IPS-18a (cell line): ENCODE data around the gene PRKRA.

Experiments
- H3K27ac ChIP-seq: one replicate; pipeline ENCODE4 v1.5.1; 2013; ENCODE audit warnings: low read length
- H3K27me3 ChIP-seq: one replicate; pipeline ENCODE4 v1.6.1; 2013; ENCODE audit warnings: mild to moderate bottlenecking, low read length; ENCODE audit not compliant: control insufficient read depth, insufficient read depth
- H3K36me3 ChIP-seq: one replicate; pipeline ENCODE4 v1.6.1; 2013; ENCODE audit warnings: low read depth, low read length; ENCODE audit not compliant: control insufficient read depth
- H3K4me1 ChIP-seq: one replicate; pipeline ENCODE4 v1.6.1; 2013; ENCODE audit warnings: low read depth, low read length; ENCODE audit not compliant: control insufficient read depth
- H3K4me3 ChIP-seq: one replicate; pipeline ENCODE4 v1.5.1; 2013; ENCODE audit warnings: low read length
- H3K9ac ChIP-seq: one replicate; pipeline ENCODE4 v1.6.1; 2013; ENCODE audit warnings: mild to moderate bottlenecking, low read length, moderate library complexity
- H3K9me3 ChIP-seq: one replicate; pipeline ENCODE4 v1.6.1; 2013; ENCODE audit warnings: low read depth, low read length; ENCODE audit not compliant: control insufficient read depth

Gene PRKRA

GRCh38 chr2:178412047-178412446, 38.9 kb downstream of the PRKRA start:
- Histone ChIP-seq H3K36me3 (no peaks in the 10 kb centered on the region), H3K9ac (no peak overlapping the region), H3K4me1 (no peaks in the 10 kb centered on the region), H3K9me3 (no peaks in the 10 kb centered on the region), H3K4me3 (no peak overlapping the region), H3K27ac (no peak overlapping the region), H3K27me3 (no peaks in the 10 kb centered on the region)

GRCh38 chr2:178409261-178409660, 41.7 kb downstream of the PRKRA start:
- no peak overlapping the region for H3K4me3 ChIP-seq
- H3K27me3 ChIP-seq: no peaks in the 10 kb centered on the region
- H3K27ac ChIP-seq: no peak overlapping the region
- no peaks in the 10 kb centered on the region for H3K9me3 ChIP-seq
- H3K36me3 ChIP-seq: no peaks in the 10 kb centered on the region
- H3K9ac ChIP-seq: no peak overlapping the region
- no peaks in the 10 kb centered on the region for H3K4me1 ChIP-seq

GRCh38 chr2:178404368-178404767, 46.6 kb downstream of the PRKRA start:
- no peaks in the 10 kb centered on the region for H3K4me1 ChIP-seq
- no peaks in the 10 kb centered on the region for H3K9me3 ChIP-seq
- H3K27ac ChIP-seq: no peak overlapping the region
- no peaks in the 10 kb centered on the region for H3K27me3 ChIP-seq
- no peak overlapping the region for H3K4me3 ChIP-seq
- no peaks in the 10 kb centered on the region for H3K36me3 ChIP-seq
- no peak overlapping the region for H3K9ac ChIP-seq

- Histone ChIP-seq H3K27me3 (no peaks in the 10 kb centered on the region), H3K9ac (no peak overlapping the region), H3K36me3 (no peaks in the 10 kb centered on the region), H3K4me1 (no peaks in the 10 kb centered on the region), H3K4me3 (no peak overlapping the region), H3K27ac (no peak overlapping the region), H3K9me3 (no peaks in the 10 kb centered on the region)
These were observed 47.2 kb downstream of the PRKRA start for GRCh38 chr2:178403671-178404306.

- H3K27me3 ChIP-seq: no peaks in the 10 kb centered on the region
- H3K9me3 ChIP-seq: no peaks in the 10 kb centered on the region
- no peaks in the 10 kb centered on the region for H3K4me1 ChIP-seq
- H3K36me3 ChIP-seq: no peaks in the 10 kb centered on the region
- no peak overlapping the region for H3K27ac ChIP-seq
- H3K4me3 ChIP-seq: no peak overlapping the region
- no peak overlapping the region for H3K9ac ChIP-seq
These were observed 49.0 kb downstream of the PRKRA start for GRCh38 chr2:178401994-178402437.

DNA sequence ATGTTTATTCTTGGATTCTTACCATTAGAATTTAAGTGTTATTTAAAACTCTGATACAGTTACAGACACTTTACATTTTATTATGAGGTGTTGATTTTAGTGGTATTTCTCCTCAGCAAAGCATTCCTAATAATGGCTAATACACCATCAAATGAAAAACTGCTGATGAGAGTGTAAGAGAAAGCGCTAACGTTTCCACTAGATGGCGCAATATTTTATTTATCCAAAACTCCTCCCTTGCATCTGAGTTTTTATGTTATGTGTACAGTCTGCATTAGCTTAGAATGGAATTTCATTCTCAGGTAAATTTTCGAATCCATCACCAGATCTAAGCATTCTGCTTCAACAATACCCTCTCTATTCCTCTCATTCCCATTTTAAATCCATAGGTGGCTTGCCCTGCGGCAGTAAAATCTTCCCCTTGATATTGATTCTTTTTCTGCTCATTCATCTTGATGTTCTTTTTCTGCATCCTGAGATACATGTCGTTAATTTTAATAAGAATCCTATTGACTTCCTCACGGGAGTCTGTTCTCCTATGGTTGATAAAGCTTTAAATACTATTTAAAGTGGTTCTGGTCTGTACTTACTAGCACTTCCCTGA, 53.9 kb downstream of the PRKRA start:
- Histone ChIP-seq H3K9ac (no peak overlapping the region), H3K4me1 (no peaks in the 10 kb centered on the region), H3K27ac (no peak overlapping the region), H3K9me3 (no peaks in the 10 kb centered on the region), H3K4me3 (no peak overlapping the region), H3K36me3 (no peaks in the 10 kb centered on the region), H3K27me3 (no peaks in the 10 kb centered on the region)

DNA sequence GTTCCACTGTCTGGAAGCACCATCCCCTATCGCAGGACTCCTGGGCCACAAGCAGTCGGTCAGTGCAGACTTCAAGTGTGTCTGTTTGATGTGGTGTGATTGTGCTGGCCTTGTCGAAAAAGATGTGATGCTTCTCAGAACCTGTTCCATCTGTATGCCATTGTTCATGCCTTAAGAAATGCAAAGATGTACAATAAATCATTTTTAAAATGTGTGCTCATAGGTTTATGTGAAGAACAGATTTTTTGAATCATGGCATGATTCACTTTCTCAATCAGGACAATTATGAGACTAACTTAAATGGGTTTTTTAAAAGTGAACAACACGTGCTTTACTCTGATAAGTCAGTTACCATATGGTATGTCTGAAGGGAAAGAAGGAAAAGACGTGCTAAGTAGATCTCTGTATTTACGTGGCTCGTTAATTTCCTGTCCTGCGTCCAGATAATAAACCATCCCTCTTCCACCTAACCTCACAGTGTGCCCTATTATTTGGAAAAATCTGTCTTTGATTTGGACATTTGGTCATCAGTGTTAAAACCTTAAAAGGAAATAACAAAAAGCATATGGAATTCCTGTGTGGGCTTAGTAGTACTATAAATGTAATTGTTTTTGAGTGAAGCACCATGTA, 54.9 kb downstream of the PRKRA start:
- Histone ChIP-seq H3K9ac (no peak overlapping the region), H3K27ac (no peak overlapping the region)

DNA sequence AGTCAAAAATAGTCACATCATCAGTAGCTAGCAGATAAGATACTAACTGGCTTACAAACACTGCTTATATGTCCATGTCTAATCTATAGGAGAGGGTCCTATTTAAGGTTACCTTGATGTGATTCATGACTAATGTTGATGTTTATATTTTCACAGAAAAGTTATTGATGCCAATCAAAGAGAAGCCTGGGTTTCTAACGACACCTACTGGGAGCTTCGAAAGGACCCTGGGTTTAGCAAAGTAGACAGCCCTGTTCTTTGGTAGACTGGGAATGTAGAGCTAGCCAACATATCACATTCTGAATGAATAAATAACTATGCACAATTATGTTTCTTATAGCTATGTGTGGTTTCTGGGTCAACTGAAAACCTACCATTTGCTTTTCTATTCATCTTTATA, 55.7 kb downstream of the PRKRA start:
- no peaks in the 10 kb centered on the region for H3K27me3 ChIP-seq
- H3K4me1 ChIP-seq: no peaks in the 10 kb centered on the region
- no peak overlapping the region for H3K9ac ChIP-seq
- no peaks in the 10 kb centered on the region for H3K36me3 ChIP-seq
- no peaks in the 10 kb centered on the region for H3K9me3 ChIP-seq
- no peak overlapping the region for H3K4me3 ChIP-seq
- no peak overlapping the region for H3K27ac ChIP-seq

More for the DNA sequence above, 54.9 kb downstream of the PRKRA start:
- H3K4me1 ChIP-seq: no peaks in the 10 kb centered on the region
- no peaks in the 10 kb centered on the region for H3K27me3 ChIP-seq
- H3K9me3 ChIP-seq: no peaks in the 10 kb centered on the region
- no peaks in the 10 kb centered on the region for H3K36me3 ChIP-seq
- no peak overlapping the region for H3K4me3 ChIP-seq

- Histone ChIP-seq H3K4me3 (no peak overlapping the region), H3K36me3 (no peaks in the 10 kb centered on the region), H3K9me3 (no peaks in the 10 kb centered on the region), H3K27me3 (no peaks in the 10 kb centered on the region), H3K27ac (no peak overlapping the region), H3K9ac (no peak overlapping the region), H3K4me1 (no peaks in the 10 kb centered on the region)
These were observed 56.1 kb downstream of the PRKRA start for GRCh38 chr2:178394859-178395258.

- Histone ChIP-seq H3K9ac (no peak overlapping the region), H3K4me3 (no peak overlapping the region), H3K36me3 (no peaks in the 10 kb centered on the region), H3K4me1 (no peaks in the 10 kb centered on the region), H3K9me3 (no peaks in the 10 kb centered on the region), H3K27me3 (no peaks in the 10 kb centered on the region), H3K27ac (no peak overlapping the region)
These were observed 58.8 kb downstream of the PRKRA start for GRCh38 chr2:178392215-178392614.

DNA sequence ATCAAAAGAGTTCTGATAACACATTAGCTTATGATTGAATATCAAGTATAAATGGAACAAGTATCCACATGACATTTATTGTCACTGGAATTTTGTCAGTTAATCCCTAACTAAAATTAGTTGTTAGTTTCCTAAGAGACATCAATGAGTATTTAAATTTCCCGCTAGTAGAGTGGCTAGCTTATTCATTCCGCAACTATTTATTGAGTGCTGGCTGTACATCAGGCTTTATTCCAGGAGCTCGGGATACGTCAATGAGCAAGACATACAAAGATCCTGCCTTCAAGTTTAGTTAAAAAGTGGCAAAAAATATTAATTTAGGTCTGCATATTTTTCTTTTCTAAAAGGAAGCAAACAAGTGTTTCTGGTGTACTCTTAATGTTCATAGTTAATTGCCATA, 59.3 kb downstream of the PRKRA start:
- Histone ChIP-seq H3K36me3 (no peaks in the 10 kb centered on the region), H3K27ac (no peak overlapping the region), H3K9me3 (no peaks in the 10 kb centered on the region), H3K4me1 (no peaks in the 10 kb centered on the region), H3K27me3 (no peaks in the 10 kb centered on the region), H3K9ac (no peak overlapping the region), H3K4me3 (no peak overlapping the region)

DNA sequence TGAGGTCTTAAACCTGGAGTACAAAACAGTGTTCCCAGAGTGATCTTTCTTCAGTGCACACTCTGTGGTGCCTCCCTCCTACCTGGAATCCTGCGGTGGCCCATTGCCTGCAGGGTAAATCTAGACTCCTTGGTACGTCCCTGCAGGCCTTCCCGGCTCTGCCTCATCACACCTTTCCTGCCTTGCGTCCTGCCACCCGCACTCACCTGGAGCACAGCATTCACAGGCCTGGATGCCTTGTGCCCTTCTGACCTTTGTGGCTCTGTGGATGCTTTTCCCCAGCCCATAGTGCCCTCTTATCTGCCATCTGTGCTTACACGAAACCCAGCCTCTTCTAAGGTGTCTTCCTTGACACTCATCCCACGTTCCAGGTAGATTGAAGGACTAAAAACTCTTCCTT, 62.7 kb downstream of the PRKRA start:
- Histone ChIP-seq H3K27me3 (no peaks in the 10 kb centered on the region), H3K36me3 (no peaks in the 10 kb centered on the region), H3K4me3 (no peak overlapping the region), H3K9ac (no peak overlapping the region), H3K9me3 (no peaks in the 10 kb centered on the region), H3K4me1 (no peaks in the 10 kb centered on the region), H3K27ac (no peak overlapping the region)
